K562 (cell line): ENCODE results near the gene DYRK1A. TPM values are rescaled to one million over a fixed set of nuclear protein-coding genes. Genes with fewer than 3 reads are reported as not detected.
A peak's percentile ranks its signal among the peaks of the same experiment; 100 is the strongest.

Experiments
- CREB1 ChIP-seq, 2 experiments: sonication (generic) in 1 of 2; formaldehyde crosslinking in 1 of 2; IDR thresholded peaks; 2 replicates each; pipeline versions ENCODE4 v1.6.1 to v1.8.0; 2012 to 2022; ENCODE audit warnings: inconsistent platforms in 1 of 2, mild to moderate bottlenecking in 1 of 2, missing genetic modification reagents in 1 of 2, moderate library complexity in 1 of 2
- CREBBP ChIP-seq: IDR thresholded peaks from one replicate; pipeline ENCODE4 v1.6.1; 2012; ENCODE audit warnings: low read depth, mild to moderate bottlenecking, control low read depth, inconsistent platforms, low read length
- HEY1 ChIP-seq: fragments of 250-450 bp; sonication (Bioruptor Pico); IDR thresholded peaks from 2 replicates; pipeline ENCODE4 v1.5.0; 2020; ENCODE audit warnings: mild to moderate bottlenecking, moderate library complexity, borderline replicate concordance
- MYNN ChIP-seq, 2 experiments: sonication (generic); formaldehyde crosslinking in 1 of 2; IDR thresholded peaks; 2 replicates each; pipeline versions ENCODE4 v1.5.0 to v1.6.1; 2016 to 2020; ENCODE audit warnings: antibody characterized with exemption in 1 of 2, missing genetic modification reagents in 1 of 2
- NR2F6 ChIP-seq: fragments of 450-650 bp; formaldehyde crosslinking; IDR thresholded peaks from 2 replicates; pipeline ENCODE4 v1.4.0; 2020; ENCODE audit warnings: mild to moderate bottlenecking
- TCF3 ChIP-seq: sonication (generic); formaldehyde crosslinking; IDR thresholded peaks from 2 replicates; pipeline ENCODE4 v1.4.0; 2020; ENCODE audit warnings: mild to moderate bottlenecking, missing genetic modification reagents
- ZNF140 ChIP-seq: fragments of 250-450 bp; sonication (Bioruptor Pico); IDR thresholded peaks from 2 replicates; pipeline ENCODE4 v1.8.0; 2021; ENCODE audit warnings: moderate library complexity, mild to moderate bottlenecking, inconsistent platforms
- ZNF583 ChIP-seq: fragments of 250-450 bp; sonication (Bioruptor Pico); IDR thresholded peaks from 2 replicates; pipeline ENCODE4 v1.4.0; 2020
- polyA plus RNA-seq, 8 experiments: library from polyadenylated mRNA; depleted of rRNA in 4 of 8; stranded (reverse) in 5 of 8; unstranded in 3 of 8; fragments of >200 nt; fragmentation: Nextera tagmentation in 2 of 8; fragmentation: Illumina TruSeq in 1 of 8; extraction: Ambion mirVana in 2 of 8; extraction: Trizol in 1 of 8; gene quantifications; 2 replicates each; pipeline versions ENCODE4 v1.2.1 to v1.2.3, GENCODE V29; 2011 to 2014; ENCODE audit warnings: inconsistent platforms in 1 of 8, missing spikeins in 1 of 8
- total RNA-seq, 7 experiments: library from RNA; depleted of rRNA in 6 of 7; stranded (reverse); fragments of >200 nt in 6 of 7; fragmentation: Illumina TruSeq in 2 of 7; extraction: Trizol in 2 of 7; gene quantifications; 2 replicates each; pipeline versions ENCODE4 v1.2.1 to v1.2.3, GENCODE V29; 2011 to 2021; ENCODE audit warnings: low replicate concordance in 1 of 7
- TF ChIP-seq, protein P1 (sequence below): fragments of 450-650 bp; IDR thresholded peaks from 2 replicates; pipeline ENCODE4 v1.6.1; 2014; ENCODE audit warnings: low read depth, mild to moderate bottlenecking, moderate library complexity, borderline replicate concordance
- TF ChIP-seq, protein P2 (sequence below): IDR thresholded peaks from 2 replicates; pipeline ENCODE4 v1.6.1; 2014; ENCODE audit warnings: antibody characterized with exemption
- TF ChIP-seq, protein P3 (sequence below): sonication (generic); formaldehyde crosslinking; IDR thresholded peaks from 2 replicates; pipeline ENCODE4 v1.4.0; 2020; ENCODE audit warnings: mild to moderate bottlenecking, missing genetic modification reagents
- TF ChIP-seq, protein P4 (sequence below): fragments of 450-650 bp; IDR thresholded peaks from 2 replicates; pipeline ENCODE4 v1.6.1; 2017; ENCODE audit warnings: antibody characterized with exemption, mild to moderate bottlenecking
- TF ChIP-seq, protein P5 (sequence below): fragments of 250-450 bp; sonication (Bioruptor Pico); IDR thresholded peaks from 2 replicates; pipeline ENCODE4 v1.4.0; 2020; ENCODE audit warnings: mild to moderate bottlenecking
- TF ChIP-seq, protein P6 (sequence below): fragments of 250-450 bp; sonication (Bioruptor Pico); IDR thresholded peaks from 2 replicates; pipeline ENCODE4 v1.8.0; 2021; ENCODE audit warnings: borderline replicate concordance, mild to moderate bottlenecking, moderate library complexity; ENCODE audit not compliant: poor library complexity, severe bottlenecking

The DYRK1A gene
- total and polyA plus RNA-seq, 9 of the 15 experiments (the other 6 are each of a cell fraction or from before 2014, with no cell fraction given): 3.7 to 64.8 (median 42.3) TPM

DNA sequence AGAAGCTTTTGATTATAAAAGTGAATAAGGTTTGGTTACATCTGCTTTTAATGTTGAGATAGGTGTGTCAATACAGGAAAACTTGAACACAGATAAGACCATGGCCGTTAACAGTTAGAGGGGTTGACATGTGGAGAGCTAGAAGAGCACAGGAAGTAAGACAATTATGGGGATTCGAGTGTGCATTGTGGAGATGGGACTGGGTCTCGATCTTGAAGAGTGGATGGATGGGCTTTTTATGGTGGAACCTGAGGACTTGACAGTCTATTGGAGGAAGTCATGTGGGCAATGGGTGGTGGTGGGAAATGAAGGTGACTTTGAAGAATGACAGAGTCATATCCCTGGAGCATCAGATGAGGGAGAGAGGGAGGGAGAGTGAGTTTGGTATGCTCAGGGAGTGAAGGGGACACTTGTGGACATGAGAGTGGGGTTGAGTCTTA, 12.1 kb downstream of the DYRK1A start (continued):
- TF ChIP-seq, protein P1, sequence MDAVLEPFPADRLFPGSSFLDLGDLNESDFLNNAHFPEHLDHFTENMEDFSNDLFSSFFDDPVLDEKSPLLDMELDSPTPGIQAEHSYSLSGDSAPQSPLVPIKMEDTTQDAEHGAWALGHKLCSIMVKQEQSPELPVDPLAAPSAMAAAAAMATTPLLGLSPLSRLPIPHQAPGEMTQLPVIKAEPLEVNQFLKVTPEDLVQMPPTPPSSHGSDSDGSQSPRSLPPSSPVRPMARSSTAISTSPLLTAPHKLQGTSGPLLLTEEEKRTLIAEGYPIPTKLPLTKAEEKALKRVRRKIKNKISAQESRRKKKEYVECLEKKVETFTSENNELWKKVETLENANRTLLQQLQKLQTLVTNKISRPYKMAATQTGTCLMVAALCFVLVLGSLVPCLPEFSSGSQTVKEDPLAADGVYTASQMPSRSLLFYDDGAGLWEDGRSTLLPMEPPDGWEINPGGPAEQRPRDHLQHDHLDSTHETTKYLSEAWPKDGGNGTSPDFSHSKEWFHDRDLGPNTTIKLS: no peak
- TF ChIP-seq TCF3 (CRISPR knock-in tag): no peak
- no peak for TF ChIP-seq HEY1 (CRISPR knock-in tag)
- no peak for TF ChIP-seq ZNF140 (CRISPR knock-in tag)
- TF ChIP-seq, protein P2, sequence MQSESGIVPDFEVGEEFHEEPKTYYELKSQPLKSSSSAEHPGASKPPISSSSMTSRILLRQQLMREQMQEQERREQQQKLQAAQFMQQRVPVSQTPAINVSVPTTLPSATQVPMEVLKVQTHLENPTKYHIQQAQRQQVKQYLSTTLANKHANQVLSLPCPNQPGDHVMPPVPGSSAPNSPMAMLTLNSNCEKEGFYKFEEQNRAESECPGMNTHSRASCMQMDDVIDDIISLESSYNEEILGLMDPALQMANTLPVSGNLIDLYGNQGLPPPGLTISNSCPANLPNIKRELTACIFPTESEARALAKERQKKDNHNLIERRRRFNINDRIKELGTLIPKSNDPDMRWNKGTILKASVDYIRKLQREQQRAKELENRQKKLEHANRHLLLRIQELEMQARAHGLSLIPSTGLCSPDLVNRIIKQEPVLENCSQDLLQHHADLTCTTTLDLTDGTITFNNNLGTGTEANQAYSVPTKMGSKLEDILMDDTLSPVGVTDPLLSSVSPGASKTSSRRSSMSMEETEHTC: no peak
- no peak for TF ChIP-seq CREB1 (IDR thresholded peaks at IDR 0.05)
- TF ChIP-seq CREB1 (CRISPR knock-in tag; IDR thresholded peaks at IDR 0.05): no peak
- TF ChIP-seq CREBBP: no peak
- TF ChIP-seq, protein P3, sequence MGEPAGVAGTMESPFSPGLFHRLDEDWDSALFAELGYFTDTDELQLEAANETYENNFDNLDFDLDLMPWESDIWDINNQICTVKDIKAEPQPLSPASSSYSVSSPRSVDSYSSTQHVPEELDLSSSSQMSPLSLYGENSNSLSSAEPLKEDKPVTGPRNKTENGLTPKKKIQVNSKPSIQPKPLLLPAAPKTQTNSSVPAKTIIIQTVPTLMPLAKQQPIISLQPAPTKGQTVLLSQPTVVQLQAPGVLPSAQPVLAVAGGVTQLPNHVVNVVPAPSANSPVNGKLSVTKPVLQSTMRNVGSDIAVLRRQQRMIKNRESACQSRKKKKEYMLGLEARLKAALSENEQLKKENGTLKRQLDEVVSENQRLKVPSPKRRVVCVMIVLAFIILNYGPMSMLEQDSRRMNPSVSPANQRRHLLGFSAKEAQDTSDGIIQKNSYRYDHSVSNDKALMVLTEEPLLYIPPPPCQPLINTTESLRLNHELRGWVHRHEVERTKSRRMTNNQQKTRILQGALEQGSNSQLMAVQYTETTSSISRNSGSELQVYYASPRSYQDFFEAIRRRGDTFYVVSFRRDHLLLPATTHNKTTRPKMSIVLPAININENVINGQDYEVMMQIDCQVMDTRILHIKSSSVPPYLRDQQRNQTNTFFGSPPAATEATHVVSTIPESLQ (CRISPR knock-in tag): no peak
- TF ChIP-seq NR2F6 (CRISPR knock-in tag): no peak
- TF ChIP-seq MYNN (IDR thresholded peaks at IDR 0.05): no peak
- no peak for TF ChIP-seq MYNN (CRISPR knock-in tag; IDR thresholded peaks at IDR 0.05)
- no peak for TF ChIP-seq ZNF583
- TF ChIP-seq, protein P4, sequence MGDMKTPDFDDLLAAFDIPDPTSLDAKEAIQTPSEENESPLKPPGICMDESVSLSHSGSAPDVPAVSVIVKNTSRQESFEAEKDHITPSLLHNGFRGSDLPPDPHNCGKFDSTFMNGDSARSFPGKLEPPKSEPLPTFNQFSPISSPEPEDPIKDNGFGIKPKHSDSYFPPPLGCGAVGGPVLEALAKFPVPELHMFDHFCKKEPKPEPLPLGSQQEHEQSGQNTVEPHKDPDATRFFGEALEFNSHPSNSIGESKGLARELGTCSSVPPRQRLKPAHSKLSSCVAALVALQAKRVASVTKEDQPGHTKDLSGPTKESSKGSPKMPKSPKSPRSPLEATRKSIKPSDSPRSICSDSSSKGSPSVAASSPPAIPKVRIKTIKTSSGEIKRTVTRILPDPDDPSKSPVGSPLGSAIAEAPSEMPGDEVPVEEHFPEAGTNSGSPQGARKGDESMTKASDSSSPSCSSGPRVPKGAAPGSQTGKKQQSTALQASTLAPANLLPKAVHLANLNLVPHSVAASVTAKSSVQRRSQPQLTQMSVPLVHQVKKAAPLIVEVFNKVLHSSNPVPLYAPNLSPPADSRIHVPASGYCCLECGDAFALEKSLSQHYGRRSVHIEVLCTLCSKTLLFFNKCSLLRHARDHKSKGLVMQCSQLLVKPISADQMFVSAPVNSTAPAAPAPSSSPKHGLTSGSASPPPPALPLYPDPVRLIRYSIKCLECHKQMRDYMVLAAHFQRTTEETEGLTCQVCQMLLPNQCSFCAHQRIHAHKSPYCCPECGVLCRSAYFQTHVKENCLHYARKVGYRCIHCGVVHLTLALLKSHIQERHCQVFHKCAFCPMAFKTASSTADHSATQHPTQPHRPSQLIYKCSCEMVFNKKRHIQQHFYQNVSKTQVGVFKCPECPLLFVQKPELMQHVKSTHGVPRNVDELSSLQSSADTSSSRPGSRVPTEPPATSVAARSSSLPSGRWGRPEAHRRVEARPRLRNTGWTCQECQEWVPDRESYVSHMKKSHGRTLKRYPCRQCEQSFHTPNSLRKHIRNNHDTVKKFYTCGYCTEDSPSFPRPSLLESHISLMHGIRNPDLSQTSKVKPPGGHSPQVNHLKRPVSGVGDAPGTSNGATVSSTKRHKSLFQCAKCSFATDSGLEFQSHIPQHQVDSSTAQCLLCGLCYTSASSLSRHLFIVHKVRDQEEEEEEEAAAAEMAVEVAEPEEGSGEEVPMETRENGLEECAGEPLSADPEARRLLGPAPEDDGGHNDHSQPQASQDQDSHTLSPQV: peak; percentile 43; the same call in 1 of the 2 replicates
- TF ChIP-seq, protein P5, sequence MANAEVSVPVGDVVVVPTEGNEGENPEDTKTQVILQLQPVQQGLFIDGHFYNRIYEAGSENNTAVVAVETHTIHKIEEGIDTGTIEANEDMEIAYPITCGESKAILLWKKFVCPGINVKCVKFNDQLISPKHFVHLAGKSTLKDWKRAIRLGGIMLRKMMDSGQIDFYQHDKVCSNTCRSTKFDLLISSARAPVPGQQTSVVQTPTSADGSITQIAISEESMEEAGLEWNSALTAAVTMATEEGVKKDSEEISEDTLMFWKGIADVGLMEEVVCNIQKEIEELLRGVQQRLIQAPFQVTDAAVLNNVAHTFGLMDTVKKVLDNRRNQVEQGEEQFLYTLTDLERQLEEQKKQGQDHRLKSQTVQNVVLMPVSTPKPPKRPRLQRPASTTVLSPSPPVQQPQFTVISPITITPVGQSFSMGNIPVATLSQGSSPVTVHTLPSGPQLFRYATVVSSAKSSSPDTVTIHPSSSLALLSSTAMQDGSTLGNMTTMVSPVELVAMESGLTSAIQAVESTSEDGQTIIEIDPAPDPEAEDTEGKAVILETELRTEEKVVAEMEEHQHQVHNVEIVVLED: no peak
- TF ChIP-seq, protein P6, sequence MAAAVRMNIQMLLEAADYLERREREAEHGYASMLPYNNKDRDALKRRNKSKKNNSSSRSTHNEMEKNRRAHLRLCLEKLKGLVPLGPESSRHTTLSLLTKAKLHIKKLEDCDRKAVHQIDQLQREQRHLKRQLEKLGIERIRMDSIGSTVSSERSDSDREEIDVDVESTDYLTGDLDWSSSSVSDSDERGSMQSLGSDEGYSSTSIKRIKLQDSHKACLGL (CRISPR knock-in tag): no peak
